Activated CD4-positive, alpha-beta memory T cell treated with anti-CD3 and anti-CD28 coated beads for 36 hours (primary cell): ENCODE results near the gene MMP20. TPM values are rescaled to one million over a fixed set of nuclear protein-coding genes. Genes with fewer than 3 reads are reported as not detected.
A peak's percentile ranks its signal among the peaks of the same experiment; 100 is the strongest.

Source experiments
- CTCF ChIA-PET: fragments of 350-600 bp; sonication (Branson Sonifier 250); formaldehyde crosslinking; loops from one replicate; lab custom pipeline; 2021; ENCODE audit warnings: antibody characterized with exemption, inconsistent platforms; lab: Charles Lee
- POLR2A ChIA-PET: fragments of 350-600 bp; sonication (Branson Sonifier 250); formaldehyde crosslinking; loops from one replicate; lab custom pipeline; 2021; ENCODE audit warnings: antibody characterized with exemption; lab: Charles Lee
- DNase-seq: peaks from one replicate; pipeline ENCODE4 v3.0.0-alpha.2; 2020
- H3K27ac Mint-ChIP-seq: one replicate; pipeline ENCODE4 v1.8.0; 2021; ENCODE audit warnings: mixed read lengths
- H3K27me3 Mint-ChIP-seq: one replicate; pipeline ENCODE4 v1.8.0; 2021; ENCODE audit warnings: mixed read lengths
- H3K36me3 Mint-ChIP-seq: one replicate; pipeline ENCODE4 v1.8.0; 2021; ENCODE audit warnings: mixed read lengths
- H3K4me1 Mint-ChIP-seq: one replicate; pipeline ENCODE4 v1.8.0; 2021; ENCODE audit warnings: low read depth, mixed read lengths
- H3K4me3 Mint-ChIP-seq: one replicate; pipeline ENCODE4 v1.8.0; 2021; ENCODE audit warnings: mild to moderate bottlenecking, mixed read lengths
- H3K9me3 Mint-ChIP-seq: one replicate; pipeline ENCODE4 v1.8.0; 2021; ENCODE audit warnings: mixed read lengths
- intact Hi-C: fragments of 100-400 bp; cut with micrococcal nuclease; formaldehyde crosslinking; loops from one replicate; pipeline ENCODE4 v1.15.1; 2023
- total RNA-seq, 2 experiments: library from RNA; stranded (reverse); gene quantifications; one replicate each; pipeline ENCODE4 v1.2.3, GENCODE V29; 2021

MMP20 gene
- total RNA-seq, 2 experiments from 2014 or later, result not detected

DNA sequence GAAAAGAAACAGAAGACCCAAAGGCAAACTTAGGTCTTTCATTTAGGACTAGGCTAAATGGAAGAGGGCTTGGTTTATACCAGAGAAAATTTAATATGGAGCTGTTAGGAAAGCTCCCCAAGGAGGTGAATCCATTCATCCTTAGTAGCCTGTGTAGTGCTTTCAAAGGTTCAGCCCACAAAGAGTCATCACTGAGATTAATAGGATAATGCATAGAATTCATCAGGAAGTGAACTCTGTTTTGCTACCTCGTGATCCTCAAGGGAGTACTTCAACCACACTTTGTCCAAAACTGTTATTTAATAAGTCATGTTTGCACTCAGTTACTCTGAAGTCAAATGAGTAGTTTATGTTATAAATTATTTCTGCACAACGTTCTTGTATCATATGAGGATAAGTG is 51.3 kb downstream of the MMP20 start:
- Mint-ChIP-seq H3K4me3 (no peak overlapping the region), H3K36me3 (peaks cover 5% of the 10 kb centered on the region), H3K4me1 (peaks cover 22% of the 10 kb centered on the region), H3K27me3 (peaks cover 7% of the 10 kb centered on the region), H3K27ac (no peak overlapping the region), H3K9me3 (peaks cover 6% of the 10 kb centered on the region)
- ChIA-PET POLR2A (no interaction called here), CTCF (no interaction called here)
- intact Hi-C loops, result no loop called here
- no peak for DNase-seq

DNA sequence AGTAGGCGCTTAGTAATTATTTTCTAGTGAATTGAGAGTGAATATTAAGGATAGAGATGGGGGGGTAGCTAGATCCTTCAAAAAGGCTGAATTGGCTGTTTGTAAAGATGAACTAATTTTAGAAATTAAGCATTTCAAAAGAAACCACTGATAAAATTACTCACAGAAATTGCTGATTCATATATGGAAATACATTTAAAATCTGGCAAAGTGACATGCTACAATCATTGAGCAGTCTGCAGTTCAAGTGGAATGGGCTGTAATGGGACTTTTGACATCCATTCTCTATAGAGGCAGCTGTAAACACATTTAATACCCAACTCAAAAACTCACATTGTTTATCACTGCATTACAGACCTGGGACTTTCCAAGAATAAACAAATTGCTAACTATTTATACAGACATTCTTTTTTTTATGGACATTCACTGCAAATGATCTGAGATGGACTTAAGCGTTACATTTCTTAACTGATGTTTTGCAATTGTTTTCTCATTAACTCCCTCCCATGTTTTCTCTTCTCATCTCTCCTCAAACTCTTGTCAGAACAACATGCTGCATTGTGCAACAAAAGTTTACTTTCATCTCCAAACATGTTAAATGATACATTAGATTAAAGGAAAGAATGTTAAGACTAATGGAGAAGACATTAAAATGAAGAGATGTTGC is 52.4 kb downstream of the MMP20 start:
- CTCF ChIA-PET, result no interaction called here

DNA sequence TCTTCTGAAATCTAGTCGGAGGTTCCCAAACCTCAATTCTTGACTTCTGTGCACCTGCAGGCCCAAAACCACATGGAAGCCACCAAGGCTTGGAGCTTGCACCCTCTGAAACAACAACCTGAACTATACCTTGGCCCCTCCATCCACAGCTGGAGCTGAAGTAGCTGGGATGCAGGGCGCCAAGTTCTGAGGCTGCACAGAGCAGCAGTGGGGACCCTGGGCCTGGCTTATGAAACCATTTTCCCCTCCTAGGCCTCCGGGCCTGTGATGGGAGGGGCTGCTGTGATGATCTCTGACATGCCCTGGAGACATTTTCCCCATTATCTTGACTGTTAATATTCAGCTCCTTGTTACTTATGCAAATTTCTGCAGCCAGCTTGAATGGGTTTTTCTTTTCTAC is 56.3 kb downstream of the MMP20 start:
- CTCF ChIA-PET, result no interaction called here
- H3K4me3 Mint-ChIP-seq, result no peak overlapping the region
- H3K27me3 Mint-ChIP-seq, result peaks cover 9% of the 10 kb centered on the region
- peaks cover 27% of the 10 kb centered on the region for H3K9me3 Mint-ChIP-seq
- H3K27ac Mint-ChIP-seq, result no peak overlapping the region
- intact Hi-C loops, result no loop called here
- no peak for DNase-seq
- peaks cover 3% of the 10 kb centered on the region for H3K4me1 Mint-ChIP-seq
- peaks cover 22% of the 10 kb centered on the region for H3K36me3 Mint-ChIP-seq
- POLR2A ChIA-PET, result interaction anchor here (0.5 kb wide), 1 partner anchor 1430 kb away, joined by 3 read pairs; no protein-coding TSS in a partner anchor

More for the DNA sequence above, 52.4 kb downstream of the MMP20 start:
- intact Hi-C loops, result no loop called here
- Mint-ChIP-seq H3K36me3 (peaks cover 12% of the 10 kb centered on the region), H3K4me1 (peaks cover 20% of the 10 kb centered on the region), H3K9me3 (peaks cover 16% of the 10 kb centered on the region), H3K4me3 (no peak overlapping the region), H3K27me3 (peaks cover 7% of the 10 kb centered on the region), H3K27ac (no peak overlapping the region)
- POLR2A ChIA-PET, result no interaction called here
- no peak for DNase-seq

DNA sequence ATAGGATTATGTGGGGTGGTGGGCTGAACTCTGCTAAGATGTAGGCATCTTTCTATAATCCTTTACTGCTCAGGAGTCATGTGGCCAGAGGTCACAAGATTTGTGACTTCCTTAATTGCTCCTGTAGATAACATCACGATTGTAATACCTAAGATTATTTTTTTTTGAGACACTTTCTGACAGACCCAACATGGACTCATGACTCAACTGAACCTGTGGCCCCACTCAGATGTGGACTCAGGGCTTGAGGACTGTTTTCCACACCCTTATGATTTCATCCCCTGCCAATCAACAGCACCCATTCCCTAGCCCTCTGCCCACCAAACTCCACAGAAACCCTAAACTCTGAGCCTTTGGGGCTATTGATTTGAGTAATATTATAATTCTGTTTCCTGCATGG is 59.0 kb downstream of the MMP20 start:
- Mint-ChIP-seq H3K36me3 (peaks cover 22% of the 10 kb centered on the region), H3K4me3 (no peak overlapping the region), H3K27me3 (peaks cover 9% of the 10 kb centered on the region), H3K27ac (no peak overlapping the region), H3K4me1 (peaks cover 23% of the 10 kb centered on the region), H3K9me3 (peaks cover 27% of the 10 kb centered on the region)
- intact Hi-C loops, result no loop called here
- POLR2A ChIA-PET, result no interaction called here
- CTCF ChIA-PET, result no interaction called here
- DNase-seq, result no peak

DNA sequence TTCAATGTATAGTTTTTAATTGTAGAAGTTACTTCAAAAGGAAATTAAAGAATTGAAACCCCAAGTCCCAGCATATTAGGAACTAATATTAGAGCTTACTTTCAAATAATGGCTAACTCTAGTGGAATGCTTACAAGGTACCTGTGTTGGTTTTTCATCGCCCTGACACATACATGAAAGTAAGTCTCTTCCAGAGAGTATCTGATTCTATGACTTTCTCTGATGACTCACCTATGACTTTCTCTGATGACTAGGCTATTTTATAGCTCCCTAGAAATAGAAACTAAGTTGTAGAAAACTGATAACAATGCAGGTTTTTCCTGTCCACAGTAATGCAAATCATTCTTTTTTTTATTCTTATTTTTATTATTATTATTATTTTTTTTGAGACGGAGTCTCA is 61.0 kb downstream of the MMP20 start:
- CTCF ChIA-PET, result interaction anchor here (0.7 to 1.3 kb wide), 5 partner anchors 34 to 222 kb away, joined by 3 to 7 read pairs (median 3); no protein-coding TSS in a partner anchor
- intact Hi-C loops, result loop anchor here (1.0 to 5.0 kb wide), 5 partner anchors 16 to 287 kb away; no protein-coding TSS in a partner anchor
- Mint-ChIP-seq H3K36me3 (peaks cover 18% of the 10 kb centered on the region), H3K9me3 (peaks cover 23% of the 10 kb centered on the region), H3K4me3 (no peak overlapping the region), H3K27me3 (peaks cover 3% of the 10 kb centered on the region), H3K27ac (no peak overlapping the region), H3K4me1 (peaks cover 38% of the 10 kb centered on the region)
- POLR2A ChIA-PET, result no interaction called here
- no peak for DNase-seq

DNA sequence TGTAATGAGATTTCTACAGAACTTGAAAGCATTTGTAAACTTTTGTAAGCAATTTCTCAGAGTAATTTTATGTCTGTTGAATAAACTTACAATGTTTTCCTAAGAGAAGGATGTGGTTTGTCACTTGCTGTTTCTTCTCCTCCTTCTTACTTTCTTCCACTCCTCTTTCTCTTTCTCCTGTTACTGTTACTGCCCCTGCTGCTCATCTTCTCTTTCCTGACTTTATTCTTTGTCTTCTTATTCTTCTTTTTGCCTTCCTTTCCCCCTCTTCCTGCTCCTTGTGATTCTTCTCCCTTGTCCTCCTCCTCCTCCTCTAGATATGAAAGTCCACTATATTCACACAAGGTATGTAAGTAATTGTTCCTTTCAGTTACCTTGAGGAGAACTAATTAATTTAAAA is 63.5 kb downstream of the MMP20 start:
- Mint-ChIP-seq H3K27me3 (no peaks in the 10 kb centered on the region), H3K36me3 (peaks cover 4% of the 10 kb centered on the region), H3K9me3 (peaks cover 5% of the 10 kb centered on the region), H3K4me1 (peaks cover 39% of the 10 kb centered on the region), H3K27ac (no peak overlapping the region), H3K4me3 (no peak overlapping the region)
- DNase-seq, result no peak
- POLR2A ChIA-PET, result no interaction called here
- intact Hi-C loops, result loop anchor here (5.0 kb wide), 2 partner anchors 144 to 284 kb away; no protein-coding TSS in a partner anchor
- CTCF ChIA-PET, result no interaction called here

DNA sequence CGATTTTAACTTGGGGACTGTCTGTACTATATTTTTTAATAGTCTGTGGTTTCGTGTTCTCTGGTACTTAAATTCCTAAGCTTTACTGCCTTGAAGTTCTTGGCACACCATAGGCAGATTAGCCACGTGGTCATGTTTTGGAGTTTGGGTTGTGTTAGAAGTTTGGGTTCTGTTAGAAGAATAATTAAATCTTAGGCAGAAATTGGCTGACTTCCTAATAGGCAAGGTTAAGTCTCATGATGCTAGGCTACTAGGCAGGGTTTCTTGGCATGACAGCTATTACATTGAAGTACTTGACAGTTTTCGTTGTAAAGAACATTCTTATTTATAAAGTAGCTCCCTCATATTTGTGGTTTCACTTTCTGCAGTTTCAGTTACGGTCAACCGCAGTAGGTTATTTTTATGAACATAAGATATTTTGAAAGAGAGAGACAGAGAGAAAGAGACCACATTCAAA is 64.5 kb downstream of the MMP20 start:
- peaks cover 39% of the 10 kb centered on the region for H3K4me1 Mint-ChIP-seq
- CTCF ChIA-PET, result no interaction called here
- no peak for DNase-seq
- no peak overlapping the region for H3K4me3 Mint-ChIP-seq
- intact Hi-C loops, result loop anchor here (5.0 kb wide), 2 partner anchors 143 to 283 kb away; no protein-coding TSS in a partner anchor
- no peaks in the 10 kb centered on the region for H3K27me3 Mint-ChIP-seq
- H3K9me3 Mint-ChIP-seq, result no peaks in the 10 kb centered on the region
- no peaks in the 10 kb centered on the region for H3K36me3 Mint-ChIP-seq
- peak overlapping the region; percentile 38 for H3K27ac Mint-ChIP-seq
- POLR2A ChIA-PET, result no interaction called here

DNA sequence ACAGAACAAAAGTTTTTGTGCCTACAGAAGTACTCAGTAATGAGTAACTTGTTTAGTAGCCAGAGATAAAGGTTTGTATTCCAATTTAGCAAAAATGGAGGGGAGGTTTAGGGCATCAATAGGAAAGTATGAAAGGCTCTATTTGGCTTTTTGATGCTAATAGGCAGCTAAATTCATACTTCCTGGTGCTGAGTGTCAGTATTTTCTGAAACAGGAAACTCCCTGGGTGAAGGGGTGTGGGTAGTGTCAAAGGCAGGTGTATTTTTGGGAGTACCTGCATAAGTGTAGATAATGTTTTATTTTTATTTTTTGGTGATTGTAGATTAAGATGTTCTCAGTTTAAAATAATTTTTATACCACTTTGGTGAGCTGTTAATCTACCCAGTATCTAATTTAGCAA is 65.3 kb downstream of the MMP20 start:
- no peak for DNase-seq
- H3K4me1 Mint-ChIP-seq, result peaks cover 39% of the 10 kb centered on the region
- CTCF ChIA-PET, result interaction anchor here (0.7 kb wide), 1 partner anchor 54 kb away, joined by 3 read pairs; no protein-coding TSS in a partner anchor
- H3K36me3 Mint-ChIP-seq, result no peaks in the 10 kb centered on the region
- no peaks in the 10 kb centered on the region for H3K9me3 Mint-ChIP-seq
- H3K4me3 Mint-ChIP-seq, result no peak overlapping the region
- no peaks in the 10 kb centered on the region for H3K27me3 Mint-ChIP-seq
- intact Hi-C loops, result loop anchor here (5.0 kb wide), 2 partner anchors 143 to 283 kb away; no protein-coding TSS in a partner anchor
- H3K27ac Mint-ChIP-seq, result no peak overlapping the region
- POLR2A ChIA-PET, result no interaction called here

DNA sequence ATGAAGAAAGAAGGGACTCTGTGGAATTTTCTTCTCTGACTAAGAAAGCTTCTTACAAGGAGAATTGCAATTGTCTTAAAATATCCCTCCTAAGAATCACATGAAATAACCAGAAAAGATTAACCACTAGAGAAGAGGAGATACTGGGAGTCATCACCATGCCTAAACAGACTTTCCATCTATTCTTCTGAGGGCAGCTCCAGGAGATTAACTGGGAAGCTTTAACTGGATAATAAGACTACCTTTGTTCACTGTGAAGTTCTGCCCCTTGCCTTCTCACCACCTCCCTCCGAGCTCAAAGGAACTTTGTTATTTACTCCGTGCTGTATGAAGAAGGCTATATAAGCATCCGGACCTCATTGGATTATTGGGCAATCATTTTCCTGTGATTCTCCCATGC is 70.0 kb downstream of the MMP20 start:
- DNase-seq, result no peak
- ChIA-PET POLR2A (no interaction called here), CTCF (interaction anchor here (1.2 kb wide), 1 partner anchor 58 kb away, joined by 3 read pairs; no protein-coding TSS in a partner anchor)
- Mint-ChIP-seq H3K36me3 (no peaks in the 10 kb centered on the region), H3K27me3 (peaks cover 3% of the 10 kb centered on the region), H3K4me3 (no peak overlapping the region), H3K4me1 (peaks cover 8% of the 10 kb centered on the region), H3K27ac (no peak overlapping the region), H3K9me3 (no peaks in the 10 kb centered on the region)
- intact Hi-C loops, result no loop called here

DNA sequence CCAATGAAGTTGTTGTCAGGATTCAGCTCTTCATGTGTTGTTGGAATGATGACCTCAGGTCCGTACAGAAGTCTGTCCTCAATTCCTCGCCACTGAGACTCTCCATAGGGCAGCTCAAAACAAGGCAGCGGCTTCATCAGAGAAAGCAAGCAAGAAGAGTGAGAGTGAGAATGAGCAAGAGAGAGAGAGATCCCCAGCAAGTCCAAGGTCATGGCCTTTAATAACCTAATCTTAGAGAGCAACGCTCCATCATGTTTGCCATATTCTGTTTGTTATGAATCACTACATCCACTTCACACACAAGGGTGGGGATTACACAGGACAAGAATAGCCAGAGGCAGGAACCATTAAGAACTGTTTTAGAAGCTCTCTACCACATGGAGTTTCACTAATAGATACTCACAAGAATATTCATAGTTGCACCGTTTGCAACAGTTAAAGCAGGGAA is 71.3 kb downstream of the MMP20 start:
- no peaks in the 10 kb centered on the region for H3K36me3 Mint-ChIP-seq
- no peak overlapping the region for H3K4me3 Mint-ChIP-seq
- H3K27me3 Mint-ChIP-seq, result peaks cover 3% of the 10 kb centered on the region
- H3K27ac Mint-ChIP-seq, result no peak overlapping the region
- H3K4me1 Mint-ChIP-seq, result no peaks in the 10 kb centered on the region
- ChIA-PET POLR2A (no interaction called here), CTCF (no interaction called here)
- intact Hi-C loops, result no loop called here
- no peak for DNase-seq
- no peaks in the 10 kb centered on the region for H3K9me3 Mint-ChIP-seq

DNA sequence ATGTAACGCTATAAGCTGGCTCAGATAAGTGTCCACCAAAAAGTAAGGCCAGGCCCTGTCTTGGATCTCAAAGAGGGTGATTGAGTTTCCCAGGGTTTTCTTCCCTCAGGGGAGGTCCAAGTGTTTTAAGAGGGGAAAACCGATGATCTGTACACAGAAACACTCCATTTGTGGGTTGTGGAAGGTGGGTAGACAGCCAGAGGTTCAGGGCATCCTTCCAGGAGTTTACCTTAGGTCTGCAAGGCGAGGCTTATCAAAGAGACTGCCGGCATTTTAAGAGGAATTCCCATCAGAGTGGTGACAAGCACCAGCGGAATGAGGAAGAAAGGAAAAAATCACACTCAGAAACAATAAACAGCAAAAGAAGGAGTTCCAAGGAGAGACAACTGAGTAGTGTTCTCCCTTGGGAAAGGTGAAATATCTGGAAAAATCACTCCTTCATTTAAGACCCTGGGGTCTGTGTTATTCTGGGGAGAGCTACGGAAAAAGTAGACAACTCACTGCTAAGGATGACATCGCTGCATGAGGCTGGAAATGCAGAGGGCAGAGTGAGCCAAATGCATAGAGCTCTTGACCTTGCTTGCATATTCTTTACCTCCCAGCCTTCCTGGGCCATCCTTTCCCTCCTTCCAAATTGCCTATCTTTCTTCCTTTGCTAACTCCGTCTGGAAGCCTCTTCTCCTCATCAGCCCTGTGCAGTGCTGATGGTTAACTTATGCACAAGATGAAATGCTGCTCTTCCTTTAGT is 72.5 kb downstream of the MMP20 start:
- intact Hi-C loops, result no loop called here
- CTCF ChIA-PET, result interaction anchor here (1.6 to 2.7 kb wide), 2 partner anchors 61 to 114 kb away, joined by 6 to 8 read pairs; no protein-coding TSS in a partner anchor
- peaks cover 3% of the 10 kb centered on the region for H3K27me3 Mint-ChIP-seq
- DNase-seq, result no peak
- no peaks in the 10 kb centered on the region for H3K9me3 Mint-ChIP-seq
- POLR2A ChIA-PET, result no interaction called here
- H3K27ac Mint-ChIP-seq, result no peak overlapping the region
- H3K4me3 Mint-ChIP-seq, result no peak overlapping the region
- H3K36me3 Mint-ChIP-seq, result no peaks in the 10 kb centered on the region
- H3K4me1 Mint-ChIP-seq, result no peaks in the 10 kb centered on the region

DNA sequence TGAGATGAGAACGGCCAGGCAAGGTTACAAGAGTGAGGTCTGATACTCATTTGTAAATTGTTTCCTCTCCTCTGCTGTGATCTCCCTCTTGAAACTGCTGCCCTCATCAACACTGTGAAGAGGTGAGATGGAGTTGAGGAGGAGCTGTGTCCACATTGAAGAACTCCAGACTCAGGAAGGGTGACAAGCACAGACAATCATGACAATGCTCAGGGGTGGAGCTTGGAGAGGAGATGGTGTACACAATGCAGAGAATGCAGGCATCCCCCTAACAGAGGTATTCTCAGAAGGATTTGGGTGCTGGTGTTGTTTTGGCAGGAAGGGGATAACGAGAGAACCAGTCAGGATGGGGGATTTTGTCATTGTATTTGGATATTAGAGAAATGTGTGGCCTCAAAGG is 73.1 kb downstream of the MMP20 start:
- Mint-ChIP-seq H3K9me3 (no peaks in the 10 kb centered on the region), H3K27me3 (peaks cover 3% of the 10 kb centered on the region), H3K4me1 (no peaks in the 10 kb centered on the region), H3K4me3 (no peak overlapping the region), H3K36me3 (no peaks in the 10 kb centered on the region), H3K27ac (no peak overlapping the region)
- ChIA-PET CTCF (interaction anchor here (1.1 to 2.7 kb wide), 3 partner anchors 61 to 210 kb away, joined by 4 to 8 read pairs (median 6); no protein-coding TSS in a partner anchor), POLR2A (no interaction called here)
- intact Hi-C loops, result no loop called here
- DNase-seq, result no peak
